Measurements from ENCODE around the gene PCED1B. TPM values are rescaled to one million over a fixed set of nuclear protein-coding genes. Genes with fewer than 3 reads are reported as not detected.
A peak's percentile ranks its signal among the peaks of the same experiment; 100 is the strongest.
"Not testable (repeated sequence)": the region's sequence is repeated elsewhere in the genome, so short reads cannot be mapped to it uniquely, and the experiment has no call there.

Gene PCED1B
- total RNA-seq, 1 donor from 2014 or later: 0.20 TPM

DNA sequence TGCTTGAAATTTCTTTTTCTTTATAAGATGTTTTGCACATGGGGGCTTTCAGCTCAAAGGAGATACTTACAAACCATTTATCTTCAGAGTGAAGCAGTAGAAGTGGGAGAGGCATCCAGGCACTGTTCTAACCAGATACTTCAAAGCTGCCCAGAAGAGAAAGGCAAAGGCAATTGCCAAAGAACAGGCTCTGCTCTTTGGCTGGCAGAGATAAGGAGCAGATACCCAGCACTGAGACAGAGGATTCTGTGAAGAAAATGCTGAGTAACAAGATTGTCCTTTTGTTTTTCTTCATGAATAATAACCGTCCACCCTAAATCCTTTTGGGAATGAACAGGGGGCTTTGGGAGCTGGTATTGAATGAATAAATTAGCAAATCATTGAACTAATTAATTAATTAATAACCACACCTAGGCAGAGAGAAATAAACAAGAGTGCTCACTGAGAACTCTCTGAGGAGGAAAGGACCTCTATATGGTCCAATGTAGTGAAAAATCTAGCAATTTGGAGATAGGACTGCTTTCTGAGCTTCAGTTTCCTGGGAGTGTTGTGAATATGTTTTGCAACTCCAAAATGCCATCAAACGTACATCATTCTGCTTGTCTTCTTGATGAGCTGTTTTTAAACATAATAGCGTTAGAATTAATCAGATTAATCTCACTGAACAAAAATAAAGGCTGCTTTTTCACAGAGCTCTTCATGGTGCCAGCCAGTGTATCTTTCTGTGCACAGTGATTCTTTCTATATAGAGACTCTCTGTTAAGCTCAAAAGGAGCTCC lies 193.2 kb downstream of the PCED1B start:
- no peak for DNase-seq (ENCODE audit: low read depth in 2 of 2)

GRCh38 chr12:47273191-47273626 lies 193.8 kb downstream of the PCED1B start:
- DNase-seq (ENCODE audit: low read depth in 2 of 2): no peak

- DNase-seq (ENCODE audit: low read depth in 2 of 2): peak in 1 of 2 donors; percentile 17
Observed at GRCh38 chr12:47274760-47275159, 195.3 kb downstream of the PCED1B start.

- DNase-seq (ENCODE audit: low read depth in 2 of 2): no peak
Observed at GRCh38 chr12:47276253-47276620, 196.8 kb downstream of the PCED1B start.

DNA sequence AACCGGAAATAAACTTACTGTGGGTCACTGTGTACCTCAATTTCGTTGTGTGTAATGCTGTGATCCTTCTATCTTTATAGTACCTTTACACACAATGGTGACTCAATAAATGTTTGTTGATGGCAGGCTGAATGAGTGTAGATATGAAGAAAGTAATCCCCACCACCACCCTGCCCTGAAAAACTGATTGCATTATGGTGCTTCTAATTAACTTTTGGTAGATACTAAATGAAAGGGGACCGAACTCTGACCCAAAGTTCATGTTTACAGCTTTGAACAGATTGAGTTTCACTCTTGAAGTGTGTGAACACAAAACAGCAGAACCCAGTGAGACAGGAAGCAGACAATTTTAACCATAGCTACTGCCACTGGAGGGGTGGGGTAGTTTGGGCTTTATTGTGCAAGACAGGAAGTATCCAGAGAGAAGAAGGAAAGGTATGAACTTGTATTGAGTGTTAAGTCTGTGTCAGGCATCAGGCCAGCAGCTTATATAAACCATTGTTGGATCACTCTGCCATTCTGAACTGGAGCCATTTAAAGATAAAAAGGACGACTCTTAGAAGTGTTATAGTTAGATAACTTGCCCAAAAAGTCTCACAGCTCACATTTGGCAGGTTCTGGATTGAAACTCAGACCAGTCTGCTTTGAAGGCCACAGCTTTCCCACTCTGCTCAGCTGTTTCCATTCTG lies 197.3 kb downstream of the PCED1B start:
- peak in 1 of 2 donors; percentile 79 for DNase-seq (ENCODE audit: low read depth in 2 of 2)

GRCh38 chr12:47277972-47278448 lies 198.6 kb downstream of the PCED1B start:
- peak in 1 of 2 donors; percentile 93 for DNase-seq (ENCODE audit: low read depth in 2 of 2)

GRCh38 chr12:47279758-47280157 lies 200.3 kb downstream of the PCED1B start:
- DNase-seq (ENCODE audit: low read depth in 2 of 2): not testable (repeated sequence)

- no peak for DNase-seq (ENCODE audit: low read depth in 2 of 2)
Observed at GRCh38 chr12:47280543-47281300, 201.3 kb downstream of the PCED1B start.

DNA sequence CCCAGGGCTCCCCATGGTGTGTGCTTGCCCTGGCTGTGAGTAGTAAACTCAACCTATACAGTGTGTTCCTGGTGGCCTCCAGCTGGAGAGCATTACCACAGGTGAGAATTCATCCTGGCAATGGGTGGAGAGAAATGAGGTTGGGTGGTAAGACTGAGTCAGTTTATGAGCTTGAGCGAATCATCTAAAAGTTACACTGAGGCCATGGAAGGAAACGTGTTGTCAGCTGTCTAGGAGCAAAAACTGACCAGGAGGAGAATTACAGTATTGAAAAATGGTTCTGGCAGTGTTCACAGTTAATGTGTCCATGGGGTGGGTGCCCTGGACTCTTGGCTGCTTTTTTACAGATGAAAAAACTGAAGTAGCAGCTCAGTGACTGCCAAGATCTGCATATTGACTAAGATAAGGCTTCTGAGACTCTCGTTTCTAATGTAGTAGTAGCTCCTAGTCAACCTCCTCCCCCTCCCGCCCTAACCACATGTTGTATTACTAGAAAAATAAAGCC lies 202.3 kb downstream of the PCED1B start:
- DNase-seq (ENCODE audit: low read depth in 2 of 2): no peak

GRCh38 chr12:47282206-47282605 lies 202.8 kb downstream of the PCED1B start:
- DNase-seq (ENCODE audit: low read depth in 2 of 2): no peak

Other genes with a start within 250 kb of the PCED1B start
- 0.40 and 1.5 TPM in 2 replicates for gene AMIGO2, start 338 bp downstream of the PCED1B start, total RNA-seq